ENCODE data around the gene DIDO1. TPM values are rescaled to one million over a fixed set of nuclear protein-coding genes. Genes with fewer than 3 reads are reported as not detected.

DIDO1 gene
- total and polyA plus RNA-seq, 2 of the 13 experiments (the other 11 are each of a cell fraction or from before 2014, with no cell fraction given): 75.0 to 75.1 TPM

GRCh38 chr20:62924442-62925075, 1.7 kb downstream of the DIDO1 start (continued):
- no peak for TF ChIP-seq LBX2 (CRISPR knock-in tag; IDR thresholded peaks at IDR 0.05; ENCODE audit: borderline replicate concordance)
- no peak for TF ChIP-seq ZNF251 (CRISPR knock-in tag; IDR thresholded peaks at IDR 0.05)
- TF ChIP-seq AFF4 (CRISPR knock-in tag; IDR thresholded peaks at IDR 0.05): no peak; the same call in 1 of the 2 replicates
- no peak for TF ChIP-seq ARHGAP35 (CRISPR knock-in tag; IDR thresholded peaks at IDR 0.05; ENCODE audit: borderline replicate concordance)
- TF ChIP-seq ZNF800 (CRISPR knock-in tag; IDR thresholded peaks at IDR 0.05): no peak
- 0 out of 2 replicates have a peak, but pooled peaks have one; percentile 2 for TF ChIP-seq ZKSCAN1 (IDR thresholded peaks at IDR 0.05; ENCODE audit: low read length)
- TF ChIP-seq ZSCAN30 (CRISPR knock-in tag; IDR thresholded peaks at IDR 0.05): no peak
- TF ChIP-seq ZNF788 (CRISPR knock-in tag; IDR thresholded peaks at IDR 0.05; ENCODE audit: borderline replicate concordance): no peak
- TF ChIP-seq SAP130 (CRISPR knock-in tag; IDR thresholded peaks at IDR 0.05; ENCODE audit: low read depth): 0 out of 2 replicates have a peak, but pooled peaks have one; percentile 9
- TF ChIP-seq SCMH1 (CRISPR knock-in tag; IDR thresholded peaks at IDR 0.05; ENCODE audit: borderline replicate concordance): no peak
- TF ChIP-seq THAP7 (CRISPR knock-in tag; IDR thresholded peaks at IDR 0.05): no peak; the same call in 1 of the 2 replicates
- no peak for TF ChIP-seq TARDBP (CRISPR knock-in tag; IDR thresholded peaks at IDR 0.05)
- no peak for TF ChIP-seq ZNF713 (CRISPR knock-in tag; IDR thresholded peaks at IDR 0.05)
- TF ChIP-seq ZNF816 (CRISPR knock-in tag; IDR thresholded peaks at IDR 0.05; ENCODE audit: borderline replicate concordance): no peak
- peak; percentile 59 for TF ChIP-seq POLR2G (IDR thresholded peaks at IDR 0.05; ENCODE audit: low read depth, low read length)
- TF ChIP-seq ELF1 (CRISPR knock-in tag; IDR thresholded peaks at IDR 0.05): no peak; the same call in 1 of the 2 replicates
- TF ChIP-seq CREB1 (IDR thresholded peaks at IDR 0.05): no peak
- 0 out of 2 replicates have a peak, but pooled peaks have one; percentile 30 for TF ChIP-seq CREB1 (CRISPR knock-in tag; IDR thresholded peaks at IDR 0.05)
- TF ChIP-seq MNT (IDR thresholded peaks at IDR 0.05): no peak
- TF ChIP-seq ZNF510 (CRISPR knock-in tag; IDR thresholded peaks at IDR 0.05; ENCODE audit: low read depth): peak; percentile 72; the same call in 1 of the 2 replicates

All from HepG2 (cell line).